HG03342 (cell line): ENCODE measurements around the gene GPR152.
"Not testable (repeated sequence)": the region's sequence is repeated elsewhere in the genome, so short reads cannot be mapped to it uniquely, and the experiment has no call there.

Experiments
- ATAC-seq: cut with Tn5 transposase; IDR thresholded peaks from one replicate; pipeline ENCODE4 v1.9.1; 2021; ENCODE audit warnings: mild to moderate bottlenecking, moderate library complexity; ENCODE audit not compliant: unreplicated experiment

Gene GPR152

DNA sequence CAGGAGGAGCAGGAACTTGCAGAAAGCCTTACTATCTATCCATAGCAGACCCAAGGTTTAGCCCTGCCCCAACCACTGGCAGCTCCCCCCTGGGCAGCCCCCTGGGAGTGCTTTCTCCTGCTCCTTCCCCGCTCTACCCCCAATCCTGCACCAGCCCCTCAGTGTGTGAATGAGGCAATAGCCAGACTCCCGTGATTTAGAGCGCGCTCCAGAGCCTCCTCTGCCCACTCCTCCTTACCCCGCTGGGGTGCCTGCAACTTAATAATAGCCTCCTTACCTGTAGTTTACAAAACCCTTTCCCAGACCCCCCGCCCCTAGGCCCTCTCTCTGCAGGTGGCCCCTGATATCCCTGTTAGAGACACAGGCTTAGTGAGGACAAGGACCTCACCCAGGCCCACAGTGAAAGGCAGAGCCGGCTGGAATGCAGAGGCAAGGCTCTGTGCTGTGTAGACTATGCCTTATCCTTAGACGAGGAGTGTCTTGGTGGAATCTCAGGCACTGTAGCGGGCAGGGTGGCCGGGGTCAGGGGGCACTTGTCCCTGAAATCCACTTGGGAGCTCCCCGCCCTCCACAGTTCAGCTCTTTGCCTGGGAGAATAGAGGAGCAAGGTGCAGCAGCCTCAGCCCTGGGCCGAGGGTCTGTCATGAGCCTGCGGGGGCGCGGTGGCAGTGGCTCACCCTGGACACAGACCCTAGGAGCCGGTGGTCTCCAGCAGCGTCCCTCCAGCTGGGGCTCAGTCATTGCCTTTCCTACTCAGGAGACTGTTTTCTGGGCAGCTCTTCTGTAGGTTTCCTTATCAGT is 41.3 kb downstream of the GPR152 start:
- ATAC-seq, result no peak

DNA sequence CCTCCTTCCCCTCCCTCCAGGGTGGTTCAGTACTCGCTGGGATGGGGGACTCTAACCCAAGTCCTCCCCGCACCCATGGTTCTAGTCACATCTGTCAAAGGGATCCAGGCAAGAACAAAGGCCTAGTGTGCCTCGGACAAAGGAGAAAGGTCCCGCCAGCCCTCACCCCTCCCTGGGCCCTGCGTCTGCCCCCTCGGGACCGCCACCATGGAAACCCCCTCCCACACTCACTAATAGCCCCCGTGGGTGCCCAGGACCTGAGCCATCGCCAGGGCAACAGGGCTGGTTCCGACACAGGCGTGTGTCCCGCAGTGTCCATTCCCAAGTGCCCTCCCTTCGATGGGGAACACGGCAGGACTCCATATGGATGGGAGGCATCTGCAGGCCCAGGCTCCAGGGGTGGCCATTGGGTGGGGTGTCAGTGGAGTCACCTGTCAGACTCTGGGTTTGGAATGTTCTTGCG is 42.1 kb downstream of the GPR152 start:
- ATAC-seq, result no peak

DNA sequence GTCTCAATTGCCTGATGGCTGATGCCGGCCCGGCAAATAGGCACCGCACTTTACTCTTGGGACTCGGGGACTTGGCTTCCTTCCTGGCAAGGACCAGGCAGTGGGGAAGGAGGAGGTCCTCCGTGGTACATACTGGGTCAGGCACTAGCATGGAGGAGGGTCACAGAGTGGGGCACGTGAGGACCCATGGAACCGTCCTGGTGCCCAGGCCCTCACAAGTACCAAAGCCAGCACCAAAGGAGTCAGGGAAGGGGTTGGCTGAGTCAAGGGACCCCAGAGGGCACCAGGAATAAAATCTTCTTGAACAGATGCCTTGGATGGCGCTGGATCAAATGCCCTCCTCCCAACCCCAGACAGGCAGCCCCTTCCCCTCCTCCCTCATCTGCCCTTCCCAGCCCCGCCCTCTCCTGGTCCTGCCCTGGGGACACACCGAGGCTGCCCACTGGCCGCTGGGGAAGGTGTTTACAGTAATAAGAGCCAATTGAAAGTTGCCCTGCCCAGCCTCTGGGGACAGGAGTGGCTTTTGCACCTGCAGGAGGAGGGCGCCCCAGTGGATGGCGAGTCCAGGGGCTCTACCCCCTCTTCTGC is 42.7 kb downstream of the GPR152 start:
- ATAC-seq, result no peak

DNA sequence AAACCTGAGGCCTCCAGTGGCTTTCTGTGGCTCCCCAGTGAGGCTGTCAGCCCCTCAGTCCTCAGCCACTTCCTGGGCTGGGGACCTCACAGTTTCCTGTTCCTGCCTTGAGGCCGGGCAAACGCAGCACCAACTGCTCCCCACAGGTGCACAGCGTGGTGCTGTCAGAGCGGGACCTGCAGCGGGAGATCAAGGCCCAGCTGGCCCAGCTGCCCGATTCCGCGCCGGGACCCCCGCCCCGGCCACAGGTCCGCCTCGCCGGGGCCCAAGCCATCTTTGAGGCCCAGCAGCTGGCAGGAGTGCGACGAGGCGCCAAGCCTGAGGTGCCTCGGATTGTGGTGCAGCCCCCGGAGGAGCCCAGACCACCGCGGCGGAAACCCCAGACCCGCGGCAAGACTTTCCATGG is 43.3 kb downstream of the GPR152 start:
- ATAC-seq, result no peak

DNA sequence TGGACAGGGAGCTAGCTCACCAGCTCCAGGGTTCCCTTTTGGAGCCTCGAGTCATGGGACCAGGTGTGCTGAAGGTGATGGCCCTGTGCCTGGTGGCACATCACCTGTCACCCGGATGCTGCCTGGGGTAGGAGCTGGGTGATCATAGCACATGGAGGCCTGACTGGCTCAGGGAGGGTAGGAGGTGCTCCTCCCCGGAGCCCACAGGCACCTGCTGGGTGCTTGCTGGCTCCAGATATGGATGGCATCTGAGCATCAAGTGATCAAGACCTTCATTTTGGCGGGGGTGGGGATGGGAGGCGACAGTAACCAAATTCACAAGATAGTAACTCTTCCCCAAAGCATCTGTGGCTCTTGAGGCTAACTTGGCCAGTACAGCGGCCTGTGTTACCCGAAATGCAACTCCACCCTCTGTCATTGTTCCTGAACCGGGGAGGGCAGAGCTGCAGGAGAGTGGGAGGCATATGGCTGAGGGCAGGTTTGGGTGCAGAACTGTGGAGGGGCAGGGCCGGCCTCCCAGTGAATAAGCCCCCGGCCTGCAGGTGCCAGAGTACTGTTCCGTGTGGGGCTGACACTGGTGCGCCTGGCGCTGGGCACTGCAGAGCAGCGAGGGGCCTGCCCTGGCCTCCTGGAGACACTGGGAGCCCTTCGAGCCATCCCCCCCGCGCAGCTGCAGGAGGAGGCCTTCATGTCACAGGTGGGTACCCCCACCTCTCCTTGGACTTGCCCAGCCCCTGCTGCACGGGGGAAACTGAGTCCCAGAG is 43.9 kb downstream of the GPR152 start:
- ATAC-seq, result no peak

DNA sequence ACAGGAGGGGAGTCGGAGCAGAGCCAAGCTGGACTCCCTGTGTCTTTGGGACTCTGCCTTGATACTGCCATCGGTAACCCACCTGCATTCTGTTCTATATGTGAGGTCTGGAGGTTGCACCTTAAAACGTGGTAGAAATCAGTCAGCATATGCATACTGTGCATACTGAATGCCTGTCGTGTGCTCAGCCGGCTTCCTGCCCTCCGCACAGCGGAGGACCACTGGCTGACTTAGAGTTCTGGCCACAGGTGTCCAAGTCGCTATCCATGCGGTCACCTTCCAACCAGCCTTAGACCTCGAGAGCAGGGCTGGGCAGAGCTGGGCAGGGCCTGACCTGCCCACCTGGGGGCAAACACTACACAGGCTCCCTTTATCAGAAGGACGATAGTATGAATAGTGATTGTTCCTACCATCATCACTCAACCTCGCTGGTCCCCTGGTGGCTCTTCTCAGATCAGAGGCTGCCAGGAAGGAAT is 44.8 kb downstream of the GPR152 start:
- ATAC-seq, result no peak

DNA sequence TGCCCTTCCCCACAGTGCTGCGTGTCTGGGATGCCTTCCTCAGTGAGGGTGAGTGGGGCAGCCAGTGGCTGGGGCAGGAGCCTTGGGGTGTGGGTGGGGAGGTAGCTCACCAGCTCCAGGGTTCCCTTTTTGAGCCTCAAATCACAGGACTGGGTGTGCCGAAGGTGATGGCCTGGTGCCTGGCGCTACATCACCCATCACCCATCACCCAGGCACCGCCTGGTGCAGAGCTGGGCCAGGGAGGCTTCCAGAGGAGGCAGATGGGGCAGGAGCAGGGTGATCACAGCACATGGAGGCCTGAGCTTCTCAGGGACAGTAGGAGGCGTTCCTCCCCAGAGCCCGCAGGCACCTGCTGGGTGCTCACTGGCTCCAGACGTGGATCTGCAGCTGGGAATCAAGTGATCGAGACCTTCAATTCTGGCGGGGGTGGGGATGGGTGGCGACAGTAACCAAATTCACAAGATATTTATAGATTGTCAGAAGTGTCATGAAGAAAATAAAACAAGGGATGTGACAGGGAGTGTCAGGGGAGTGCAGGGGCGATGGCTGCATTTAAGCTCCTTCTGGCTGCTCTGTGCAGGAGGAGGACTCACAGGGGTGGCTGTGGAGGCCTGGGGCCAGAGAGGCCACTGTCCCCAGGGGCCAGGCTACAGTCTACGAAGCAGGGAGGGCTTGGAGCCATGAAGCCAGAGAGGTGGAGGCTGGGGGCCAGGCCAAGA is 45.4 kb downstream of the GPR152 start:
- ATAC-seq, result no peak

DNA sequence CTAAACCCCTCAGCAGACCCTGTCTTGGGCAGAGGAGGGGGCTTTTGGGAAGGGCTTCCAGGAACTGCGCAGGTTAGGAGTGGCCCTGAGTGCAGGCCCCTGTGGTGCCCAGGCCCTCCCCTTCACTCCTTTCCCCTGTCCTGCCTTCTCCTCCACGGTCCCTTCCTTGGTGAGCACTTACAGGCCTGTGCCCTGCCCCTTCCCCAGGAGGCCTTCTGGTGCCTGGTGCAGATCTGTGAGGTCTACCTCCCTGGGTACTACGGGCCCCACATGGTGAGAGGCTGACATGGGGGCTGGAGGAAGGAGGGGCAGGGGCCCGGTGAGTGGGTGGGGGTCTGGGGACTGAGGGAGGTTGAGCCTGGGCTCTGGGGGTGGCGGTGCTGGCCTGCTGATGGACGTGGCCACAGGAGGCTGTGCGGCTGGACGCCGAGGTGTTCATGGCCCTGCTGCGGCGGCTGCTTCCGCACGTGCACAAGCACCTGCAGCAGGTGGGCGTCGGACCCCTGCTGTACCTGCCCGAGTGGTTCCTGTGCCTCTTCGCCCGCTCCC is 46.0 kb downstream of the GPR152 start:
- ATAC-seq, result no peak

DNA sequence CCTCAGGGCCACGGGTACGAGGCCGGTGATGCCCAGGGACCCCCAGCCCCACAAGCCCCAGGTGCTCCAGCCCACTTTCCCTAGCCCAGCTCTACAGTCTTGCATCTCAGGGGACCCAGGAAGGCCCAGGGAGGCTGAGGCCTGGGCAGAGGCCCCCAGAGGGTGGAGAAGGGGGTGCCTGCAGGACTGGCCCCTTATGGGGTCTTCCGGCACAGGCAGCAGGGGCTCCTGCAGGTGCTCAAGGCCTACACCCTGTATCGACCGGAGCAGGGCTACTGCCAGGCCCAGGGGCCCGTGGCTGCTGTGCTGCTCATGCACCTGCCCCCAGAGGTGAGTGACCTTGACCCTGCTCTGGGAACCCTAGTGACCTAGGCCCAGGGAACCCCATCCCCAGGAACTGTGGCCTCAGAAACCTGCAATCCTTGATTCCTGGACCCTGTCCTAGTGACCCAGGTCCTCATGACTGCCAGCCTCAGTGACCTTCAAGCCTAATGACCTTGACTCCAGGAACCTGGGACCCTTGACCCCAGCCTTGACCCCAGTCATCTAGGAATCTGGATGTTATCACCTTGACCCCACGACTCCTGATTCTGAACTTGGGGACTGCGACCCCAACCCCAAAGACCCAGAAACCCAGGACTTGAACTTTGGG is 46.7 kb downstream of the GPR152 start:
- no peak for ATAC-seq

DNA sequence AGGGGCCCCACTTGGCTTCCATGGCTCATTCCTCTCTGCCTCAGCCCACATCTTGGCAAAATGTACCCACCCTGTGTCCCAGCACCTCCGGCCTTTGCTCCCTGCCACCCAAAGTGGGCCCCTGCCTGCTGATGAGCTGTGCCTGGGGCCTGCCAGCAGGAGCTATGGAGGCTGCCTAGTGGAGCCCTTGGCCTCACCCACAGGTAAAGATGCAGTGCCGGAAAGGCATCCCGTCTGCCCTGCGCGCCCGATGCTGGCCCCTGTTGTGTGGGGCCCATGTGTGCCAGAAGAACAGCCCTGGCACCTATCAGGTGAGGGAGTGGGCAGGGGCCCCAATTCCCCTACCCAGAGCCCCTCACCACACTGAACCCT is 47.3 kb downstream of the GPR152 start:
- no peak for ATAC-seq

DNA sequence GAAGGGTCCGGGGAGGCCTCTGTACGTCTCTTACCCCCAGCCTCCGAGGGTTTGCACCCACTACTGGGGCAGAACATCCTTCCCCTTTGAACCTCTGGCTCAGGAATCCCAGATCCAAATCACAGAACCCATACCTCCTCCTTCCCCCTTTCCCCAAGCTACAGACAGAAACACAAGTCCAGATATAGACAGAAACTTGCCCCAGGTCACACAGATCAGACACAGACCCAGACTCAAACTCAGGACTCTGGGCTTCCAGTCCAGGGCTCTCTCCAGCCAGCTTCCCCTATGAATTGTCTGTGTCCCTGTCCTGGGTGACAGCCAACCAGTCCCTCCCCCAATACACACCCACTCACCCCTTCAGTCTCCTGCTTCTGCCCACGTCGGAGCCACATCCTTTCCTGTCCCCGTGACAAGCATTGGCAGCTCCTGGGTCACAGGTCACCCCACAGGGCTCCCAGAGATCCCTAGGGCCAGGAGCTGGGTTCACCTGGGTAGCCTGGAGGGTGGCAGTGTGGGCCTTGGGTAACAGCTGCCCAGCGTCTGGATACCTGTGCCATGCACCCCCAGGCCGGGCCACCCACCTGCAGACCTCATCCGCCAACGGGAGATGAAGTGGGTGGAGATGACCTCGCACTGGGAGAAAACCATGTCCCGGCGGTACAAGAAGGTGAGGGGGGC is 47.9 kb downstream of the GPR152 start:
- no peak for ATAC-seq

DNA sequence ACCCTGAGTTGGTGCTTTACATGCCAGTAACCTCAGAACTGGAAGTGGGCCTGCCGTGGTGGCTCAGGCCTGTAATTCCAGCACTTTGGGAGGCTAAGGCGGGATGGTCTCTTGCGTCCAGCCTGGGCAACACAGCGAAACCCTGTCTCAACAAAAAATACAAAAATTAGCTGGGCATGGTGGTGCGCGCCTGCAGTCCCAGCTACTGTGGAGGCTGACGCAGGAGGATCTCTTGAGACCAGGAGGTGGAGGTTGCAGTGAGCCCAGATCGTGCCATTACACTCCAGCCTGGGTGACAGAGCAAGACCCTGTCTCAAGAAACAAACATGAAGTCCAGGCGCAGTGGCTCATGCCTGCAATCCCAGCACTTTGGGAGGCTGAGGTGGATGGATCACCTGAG is 49.4 kb downstream of the GPR152 start:
- not testable (repeated sequence) for ATAC-seq

DNA sequence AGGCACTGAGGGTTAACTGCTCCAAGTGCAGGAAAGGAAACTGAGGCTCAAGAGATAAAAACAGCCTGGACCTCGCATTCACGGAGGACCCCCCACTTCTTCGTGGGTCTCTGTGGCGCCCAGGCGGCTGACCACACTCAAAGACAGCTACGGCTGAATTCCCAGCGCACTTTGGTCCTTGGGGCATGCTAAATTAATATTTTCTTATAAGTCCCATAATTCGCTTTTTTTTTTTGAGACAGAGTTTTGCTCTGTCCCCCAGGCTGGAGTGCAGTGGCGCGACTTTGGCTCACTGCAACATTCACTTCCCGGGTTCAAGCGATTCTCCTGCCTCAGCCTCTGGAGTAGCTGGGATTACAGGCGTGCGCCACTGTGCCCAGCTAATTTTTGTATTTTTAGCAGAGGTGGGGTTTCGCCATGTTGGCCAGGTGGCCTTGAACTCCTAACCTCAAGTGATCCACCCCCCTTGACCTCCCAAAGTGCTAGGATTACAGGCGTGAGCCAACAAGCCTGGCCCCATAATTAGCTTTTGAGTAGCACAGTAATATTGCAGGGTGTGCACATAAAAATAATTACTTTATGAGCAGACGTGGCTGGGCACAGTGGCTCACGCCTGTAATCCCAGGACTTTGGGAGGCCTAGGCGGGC is 50.2 kb downstream of the GPR152 start:
- not testable (repeated sequence) for ATAC-seq

DNA sequence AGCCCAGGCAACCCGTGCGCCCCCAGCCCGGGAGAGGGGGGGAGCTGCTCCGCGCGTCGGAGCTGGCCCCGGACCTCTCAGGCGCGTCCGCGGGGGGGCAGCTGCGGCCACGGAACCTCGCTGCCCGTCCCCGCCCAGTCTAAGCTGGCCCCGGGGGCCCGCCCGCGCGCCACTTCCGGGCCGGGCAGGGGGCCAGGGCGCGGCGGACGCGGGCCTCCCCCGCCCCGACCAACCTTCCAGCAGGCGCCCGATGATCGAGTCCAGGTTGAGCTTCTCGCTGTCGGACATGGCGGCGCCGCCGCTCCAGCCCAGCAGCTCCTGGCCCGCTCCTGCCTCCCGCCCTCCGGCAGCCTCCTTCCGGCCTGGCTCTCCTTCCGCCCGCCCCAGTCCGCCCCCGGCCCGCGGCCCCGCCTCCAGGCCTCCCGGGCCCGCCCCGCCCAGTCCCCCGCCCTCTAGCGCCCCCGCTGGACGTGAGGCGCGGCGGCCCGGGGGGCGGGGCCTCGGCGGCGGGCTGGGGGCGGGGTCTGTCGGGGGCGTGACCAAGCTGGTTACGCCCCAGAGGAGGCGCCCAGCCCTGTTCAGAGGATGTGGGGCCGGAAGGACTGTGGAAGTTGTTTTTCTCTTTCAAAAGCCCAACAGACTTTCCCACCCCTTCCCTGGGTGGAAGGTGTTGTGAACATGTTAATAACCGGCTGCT is 50.9 kb downstream of the GPR152 start, which contains the start of gene PPP1CA:
TSS of gene PPP1CA (minus strand) at position 364 of the 697 bp plus-strand sequence. CDS start at position 288, 76 bp downstream.
- peak; percentile 57 for ATAC-seq
